Measurements from ENCODE around the gene SLC35E4.
"Not testable (repeated sequence)": the region's sequence is repeated elsewhere in the genome, so short reads cannot be mapped to it uniquely, and the experiment has no call there.

Gene SLC35E4

GRCh38 chr22:30650508-30651116 is 15.0 kb downstream of the SLC35E4 start:
- DNase-seq (ENCODE audit: low read depth in 2 of 2), result no peak

- no peak for DNase-seq (ENCODE audit: low read depth in 2 of 2)
These were observed 17.3 kb downstream of the SLC35E4 start for GRCh38 chr22:30652852-30653251.

- no peak for DNase-seq (ENCODE audit: low read depth in 2 of 2)
These were observed 18.8 kb downstream of the SLC35E4 start for GRCh38 chr22:30654361-30654760.

GRCh38 chr22:30655532-30655931 is 20.0 kb downstream of the SLC35E4 start:
- DNase-seq (ENCODE audit: low read depth in 2 of 2), result no peak

- no peak for DNase-seq (ENCODE audit: low read depth in 2 of 2)
These were observed 26.5 kb downstream of the SLC35E4 start for GRCh38 chr22:30662040-30662439.

GRCh38 chr22:30664798-30665197 is 29.2 kb downstream of the SLC35E4 start:
- no peak for DNase-seq (ENCODE audit: low read depth in 2 of 2)

- DNase-seq (ENCODE audit: low read depth in 2 of 2), result no peak
These were observed 29.7 kb downstream of the SLC35E4 start for GRCh38 chr22:30665266-30665665.

- no peak for DNase-seq (ENCODE audit: low read depth in 2 of 2)
These were observed 30.2 kb downstream of the SLC35E4 start for GRCh38 chr22:30665786-30666185.

GRCh38 chr22:30667107-30667493 is 31.5 kb downstream of the SLC35E4 start:
- DNase-seq (ENCODE audit: low read depth in 2 of 2), result no peak

- DNase-seq (ENCODE audit: low read depth in 2 of 2), result peak; percentile 91 to 95
These were observed 32.2 kb downstream of the SLC35E4 start, which contains the start of gene DUSP18 for GRCh38 chr22:30667494-30668385. Gene DUSP18 (minus strand): TSS chr22:30667875. CDS start chr22:30664003, 3,872 bp downstream.

- no peak for DNase-seq (ENCODE audit: low read depth in 2 of 2)
These were observed 32.8 kb downstream of the SLC35E4 start for GRCh38 chr22:30668386-30668710.

GRCh38 chr22:30671071-30671470 is 35.5 kb downstream of the SLC35E4 start:
- no peak for DNase-seq (ENCODE audit: low read depth in 2 of 2)

GRCh38 chr22:30673136-30673535 is 37.6 kb downstream of the SLC35E4 start:
- DNase-seq (ENCODE audit: low read depth in 2 of 2), result no peak

GRCh38 chr22:30674482-30674881 is 38.9 kb downstream of the SLC35E4 start:
- DNase-seq (ENCODE audit: low read depth in 2 of 2), result no peak

GRCh38 chr22:30675436-30675835 is 39.9 kb downstream of the SLC35E4 start:
- DNase-seq (ENCODE audit: low read depth in 2 of 2), result no peak

GRCh38 chr22:30676565-30676964 is 41.0 kb downstream of the SLC35E4 start:
- DNase-seq (ENCODE audit: low read depth in 2 of 2), result not testable (repeated sequence)

GRCh38 chr22:30679895-30680690 is 44.5 kb downstream of the SLC35E4 start:
- not testable (repeated sequence) for DNase-seq (ENCODE audit: low read depth in 2 of 2)

GRCh38 chr22:30680991-30681770 is 45.6 kb downstream of the SLC35E4 start:
- DNase-seq (ENCODE audit: low read depth in 2 of 2), result no peak

- DNase-seq (ENCODE audit: low read depth in 2 of 2), result no peak
These were observed 46.2 kb downstream of the SLC35E4 start for GRCh38 chr22:30681831-30682230.

- no peak for DNase-seq (ENCODE audit: low read depth in 2 of 2)
These were observed 49.6 kb downstream of the SLC35E4 start for GRCh38 chr22:30685178-30685577.

- DNase-seq (ENCODE audit: low read depth in 2 of 2), result no peak
These were observed 51.8 kb downstream of the SLC35E4 start for GRCh38 chr22:30687358-30687757.

GRCh38 chr22:30689622-30690021 is 54.0 kb downstream of the SLC35E4 start:
- no peak for DNase-seq (ENCODE audit: low read depth in 2 of 2)
